Tibial nerve (tissue), 4 donors: ENCODE measurements around the gene CLEC19A.

ENCODE experiments used
- EP300 ChIP-seq, 2 donors: sonication (generic); formaldehyde crosslinking; IDR thresholded peaks; one replicate each; pipeline ENCODE4 v1.6.1; 2017; ENCODE audit warnings: antibody characterized with exemption in 2 of 2, mild to moderate bottlenecking in 1 of 2
- TF ChIP-seq, protein P1 (sequence below), 5 experiments: fragments of 200-600 bp in 3 of 5; fragments of 450-650 bp in 2 of 5; sonication (generic) in 3 of 5; IDR thresholded peaks; one replicate each; pipeline ENCODE4 v1.5.1; 2016 to 2019; ENCODE audit warnings: antibody characterized with exemption in 5 of 5, mild to moderate bottlenecking in 3 of 5, moderate library complexity in 2 of 5

DNA sequence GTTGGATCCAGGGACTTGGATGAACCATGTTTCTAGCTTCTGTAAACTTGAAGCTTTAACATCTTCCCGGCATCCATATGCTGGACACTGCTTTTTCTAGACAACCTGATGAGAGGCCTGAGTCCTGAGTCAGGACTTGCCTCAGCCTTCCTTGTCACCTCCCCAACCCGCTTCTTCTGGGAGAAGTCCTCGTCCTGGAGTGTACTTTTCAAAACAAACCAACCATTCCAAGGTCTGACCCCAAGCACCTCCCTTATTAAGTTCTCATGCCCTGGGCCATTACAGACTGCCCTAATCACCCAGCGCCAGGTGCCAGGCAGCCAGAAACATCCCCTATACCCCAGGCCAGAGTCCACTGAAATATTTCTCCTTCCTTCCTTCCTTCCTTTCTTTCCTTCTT, 59.4 kb downstream of the CLEC19A start:
- TF ChIP-seq, protein P1, sequence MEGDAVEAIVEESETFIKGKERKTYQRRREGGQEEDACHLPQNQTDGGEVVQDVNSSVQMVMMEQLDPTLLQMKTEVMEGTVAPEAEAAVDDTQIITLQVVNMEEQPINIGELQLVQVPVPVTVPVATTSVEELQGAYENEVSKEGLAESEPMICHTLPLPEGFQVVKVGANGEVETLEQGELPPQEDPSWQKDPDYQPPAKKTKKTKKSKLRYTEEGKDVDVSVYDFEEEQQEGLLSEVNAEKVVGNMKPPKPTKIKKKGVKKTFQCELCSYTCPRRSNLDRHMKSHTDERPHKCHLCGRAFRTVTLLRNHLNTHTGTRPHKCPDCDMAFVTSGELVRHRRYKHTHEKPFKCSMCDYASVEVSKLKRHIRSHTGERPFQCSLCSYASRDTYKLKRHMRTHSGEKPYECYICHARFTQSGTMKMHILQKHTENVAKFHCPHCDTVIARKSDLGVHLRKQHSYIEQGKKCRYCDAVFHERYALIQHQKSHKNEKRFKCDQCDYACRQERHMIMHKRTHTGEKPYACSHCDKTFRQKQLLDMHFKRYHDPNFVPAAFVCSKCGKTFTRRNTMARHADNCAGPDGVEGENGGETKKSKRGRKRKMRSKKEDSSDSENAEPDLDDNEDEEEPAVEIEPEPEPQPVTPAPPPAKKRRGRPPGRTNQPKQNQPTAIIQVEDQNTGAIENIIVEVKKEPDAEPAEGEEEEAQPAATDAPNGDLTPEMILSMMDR (IDR thresholded peaks at IDR 0.05): no peak
- no peak for TF ChIP-seq EP300 (IDR thresholded peaks at IDR 0.05)
